Calu3 (cell line): Measurements from ENCODE around the gene DGCR8. TPM values are rescaled to one million over a fixed set of nuclear protein-coding genes. Genes with fewer than 3 reads are reported as not detected.

Experiments
- BruUV-seq: library from RNA; stranded (reverse); fragments of 400-500 nt; replicated peaks from 2 replicates; lab custom pipeline; 2021; lab: Mats Ljungman, UMichigan
- CTCF ChIA-PET: fragments of 300-600 bp; sonication (Branson Sonifier 250); formaldehyde crosslinking; loops from one replicate; lab custom pipeline; 2022; ENCODE audit warnings: antibody characterized with exemption; lab: Charles Lee
- DNase-seq: peaks from one replicate; pipeline ENCODE4 v3.0.0; 2022
- H3K27ac Mint-ChIP-seq: one replicate; pipeline ENCODE4 v1.8.0; 2022; ENCODE audit warnings: mixed read lengths; ENCODE audit not compliant: unreplicated experiment
- H3K27me3 Mint-ChIP-seq: one replicate; pipeline ENCODE4 v1.8.0; 2022; ENCODE audit warnings: mixed read lengths; ENCODE audit not compliant: unreplicated experiment
- H3K36me3 Mint-ChIP-seq: one replicate; pipeline ENCODE4 v1.8.0; 2022; ENCODE audit warnings: mild to moderate bottlenecking, moderate library complexity, mixed read lengths; ENCODE audit not compliant: insufficient read depth, unreplicated experiment
- H3K4me1 Mint-ChIP-seq: one replicate; pipeline ENCODE4 v1.8.0; 2022; ENCODE audit warnings: mild to moderate bottlenecking, low read depth, mixed read lengths; ENCODE audit not compliant: unreplicated experiment
- H3K4me3 Mint-ChIP-seq: one replicate; pipeline ENCODE4 v1.8.0; 2022; ENCODE audit warnings: mild to moderate bottlenecking, low read depth, moderate library complexity, mixed read lengths; ENCODE audit not compliant: unreplicated experiment
- H3K9me3 Mint-ChIP-seq: one replicate; pipeline ENCODE4 v1.8.0; 2022; ENCODE audit warnings: low read depth, mixed read lengths; ENCODE audit not compliant: unreplicated experiment
- intact Hi-C: fragments of 100-400 bp; cut with micrococcal nuclease; formaldehyde crosslinking; loops from one replicate; pipeline ENCODE4 v1.10.0; 2022; ENCODE audit not compliant: unreplicated experiment
- total RNA-seq: library from RNA; stranded (reverse); gene quantifications from 2 replicates; pipeline ENCODE4 v1.2.3, GENCODE V29; 2022
- TF ChIP-seq, protein P1 (sequence below): fragments of 200-600 bp; IDR thresholded peaks from one replicate; pipeline ENCODE4 v1.8.0; 2022; ENCODE audit warnings: antibody characterized with exemption; ENCODE audit not compliant: unreplicated experiment

DGCR8 gene
- total RNA-seq, 1 experiment from 2014 or later, result 54.7 TPM

DNA sequence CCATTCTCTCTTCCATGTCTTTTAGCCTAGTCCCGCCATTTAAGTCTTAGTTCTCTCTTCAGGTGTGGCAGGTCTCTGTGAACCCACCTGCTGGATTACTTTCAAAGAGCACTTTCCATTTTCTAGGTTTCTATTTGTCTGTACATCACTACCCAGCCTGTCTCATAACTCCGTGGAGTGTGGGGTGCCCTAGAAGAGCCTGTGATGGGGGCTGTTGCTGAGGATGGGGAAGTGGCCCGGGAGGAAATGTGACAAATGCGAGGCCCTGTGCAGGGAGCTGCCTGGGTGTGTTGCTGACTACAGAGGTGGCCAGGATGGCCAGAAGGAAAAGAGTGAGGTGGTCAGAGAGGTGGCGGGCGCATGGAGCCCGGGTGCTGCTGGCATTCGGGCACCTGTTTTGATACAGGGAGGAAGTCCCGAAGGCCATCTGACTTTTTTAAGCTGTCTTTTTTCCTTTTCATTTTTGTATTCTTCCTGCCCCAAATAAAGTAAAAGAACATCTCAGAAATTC, 10.7 kb downstream of the DGCR8 start:
- Mint-ChIP-seq H3K4me1 (no peaks in the 10 kb centered on the region), H3K9me3 (no peaks in the 10 kb centered on the region), H3K4me3 (no peak overlapping the region), H3K27me3 (no peaks in the 10 kb centered on the region), H3K36me3 (peaks cover 76% of the 10 kb centered on the region), H3K27ac (no peak overlapping the region)
- CTCF ChIA-PET, result no interaction called here
- TF ChIP-seq, protein P1, sequence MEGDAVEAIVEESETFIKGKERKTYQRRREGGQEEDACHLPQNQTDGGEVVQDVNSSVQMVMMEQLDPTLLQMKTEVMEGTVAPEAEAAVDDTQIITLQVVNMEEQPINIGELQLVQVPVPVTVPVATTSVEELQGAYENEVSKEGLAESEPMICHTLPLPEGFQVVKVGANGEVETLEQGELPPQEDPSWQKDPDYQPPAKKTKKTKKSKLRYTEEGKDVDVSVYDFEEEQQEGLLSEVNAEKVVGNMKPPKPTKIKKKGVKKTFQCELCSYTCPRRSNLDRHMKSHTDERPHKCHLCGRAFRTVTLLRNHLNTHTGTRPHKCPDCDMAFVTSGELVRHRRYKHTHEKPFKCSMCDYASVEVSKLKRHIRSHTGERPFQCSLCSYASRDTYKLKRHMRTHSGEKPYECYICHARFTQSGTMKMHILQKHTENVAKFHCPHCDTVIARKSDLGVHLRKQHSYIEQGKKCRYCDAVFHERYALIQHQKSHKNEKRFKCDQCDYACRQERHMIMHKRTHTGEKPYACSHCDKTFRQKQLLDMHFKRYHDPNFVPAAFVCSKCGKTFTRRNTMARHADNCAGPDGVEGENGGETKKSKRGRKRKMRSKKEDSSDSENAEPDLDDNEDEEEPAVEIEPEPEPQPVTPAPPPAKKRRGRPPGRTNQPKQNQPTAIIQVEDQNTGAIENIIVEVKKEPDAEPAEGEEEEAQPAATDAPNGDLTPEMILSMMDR, result no peak
- no TSS peak for BruUV-seq
- intact Hi-C loops, result no loop called here
- no peak for DNase-seq

GRCh38 chr22:20091690-20092476, 11.8 kb downstream of the DGCR8 start:
- CTCF ChIA-PET, result no interaction called here
- BruUV-seq, result no TSS peak
- no peak for DNase-seq
- Mint-ChIP-seq H3K9me3 (no peaks in the 10 kb centered on the region), H3K36me3 (peaks cover 78% of the 10 kb centered on the region), H3K27me3 (no peaks in the 10 kb centered on the region), H3K4me3 (no peak overlapping the region), H3K4me1 (no peaks in the 10 kb centered on the region), H3K27ac (no peak overlapping the region)
- intact Hi-C loops, result no loop called here
- TF ChIP-seq, protein P1, result no peak

GRCh38 chr22:20092477-20092854, 12.4 kb downstream of the DGCR8 start:
- intact Hi-C loops, result no loop called here
- no peaks in the 10 kb centered on the region for H3K4me1 Mint-ChIP-seq
- peaks cover 78% of the 10 kb centered on the region for H3K36me3 Mint-ChIP-seq
- H3K4me3 Mint-ChIP-seq, result no peak overlapping the region
- no TSS peak for BruUV-seq
- TF ChIP-seq, protein P1, result no peak
- no peak for DNase-seq
- H3K27me3 Mint-ChIP-seq, result no peaks in the 10 kb centered on the region
- no peak overlapping the region for H3K27ac Mint-ChIP-seq
- no peaks in the 10 kb centered on the region for H3K9me3 Mint-ChIP-seq
- CTCF ChIA-PET, result no interaction called here

DNA sequence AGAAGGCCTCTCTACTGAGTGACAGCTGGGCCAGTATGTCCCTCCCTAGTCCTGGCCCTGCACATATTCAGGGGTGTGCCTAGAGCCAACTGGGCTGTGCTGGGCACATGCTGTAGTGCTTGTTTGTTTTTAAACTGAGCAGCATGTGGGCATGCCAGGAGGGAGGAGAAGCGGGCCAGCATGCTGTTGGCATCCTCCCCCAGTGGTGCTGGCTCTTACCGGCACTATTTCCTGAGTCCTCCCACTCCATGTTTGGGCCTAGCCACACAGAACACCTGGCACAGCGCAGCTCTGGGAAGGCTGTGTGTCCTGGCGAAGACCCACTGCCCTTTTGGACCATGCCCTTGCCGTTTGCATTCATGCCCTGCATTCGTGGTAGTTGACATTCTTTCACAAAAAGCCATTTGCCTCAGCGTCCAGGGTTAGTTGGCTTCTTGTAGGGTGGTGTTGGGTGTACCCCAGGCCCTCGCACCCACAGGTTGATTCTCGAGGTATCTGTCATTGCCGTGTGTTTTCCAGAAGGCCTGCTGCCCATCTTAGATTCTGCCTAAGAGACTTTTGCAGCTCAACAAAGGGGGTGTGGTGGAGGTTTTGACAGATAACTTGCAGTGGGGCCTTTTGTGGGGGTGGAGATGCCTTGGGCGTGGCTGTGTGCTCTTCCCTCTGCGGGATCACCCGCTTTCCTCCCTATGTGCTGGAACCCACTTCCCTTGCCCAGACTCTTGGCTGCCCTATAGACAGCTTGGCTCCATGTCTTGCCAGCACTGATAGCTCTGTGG, 13.6 kb downstream of the DGCR8 start:
- CTCF ChIA-PET, result no interaction called here
- Mint-ChIP-seq H3K27ac (no peak overlapping the region), H3K4me1 (no peaks in the 10 kb centered on the region), H3K27me3 (no peaks in the 10 kb centered on the region), H3K36me3 (peaks cover 72% of the 10 kb centered on the region), H3K4me3 (no peak overlapping the region), H3K9me3 (no peaks in the 10 kb centered on the region)
- intact Hi-C loops, result no loop called here
- TF ChIP-seq, protein P1, result no peak
- no peak for DNase-seq
- no TSS peak for BruUV-seq
